ENCODE data around the gene ZNF202.

DNA sequence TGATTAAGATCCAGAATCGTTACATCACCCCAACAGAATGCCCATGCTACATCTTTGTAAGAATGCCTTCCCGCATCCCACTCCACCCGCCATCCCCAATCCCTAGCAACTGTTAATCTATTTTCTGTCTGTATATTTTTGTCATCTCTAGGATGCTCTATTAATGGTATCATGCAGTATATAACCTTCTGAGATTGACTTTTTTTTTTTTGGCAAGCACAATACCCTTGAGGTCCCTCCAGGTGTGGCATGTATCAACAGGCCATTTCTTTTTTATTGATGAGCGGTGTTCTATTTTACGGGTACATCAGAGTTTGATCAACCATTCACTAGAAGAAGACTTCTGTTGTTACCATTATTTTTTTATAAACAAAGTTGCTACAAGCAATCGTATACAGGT, 56.9 kb downstream of the ZNF202 start:
- TF ChIP-seq EZH2phosphoT487 (IDR thresholded peaks at IDR 0.05; ENCODE audit: borderline replicate concordance) = no peak
- TF ChIP-seq, protein P1, sequence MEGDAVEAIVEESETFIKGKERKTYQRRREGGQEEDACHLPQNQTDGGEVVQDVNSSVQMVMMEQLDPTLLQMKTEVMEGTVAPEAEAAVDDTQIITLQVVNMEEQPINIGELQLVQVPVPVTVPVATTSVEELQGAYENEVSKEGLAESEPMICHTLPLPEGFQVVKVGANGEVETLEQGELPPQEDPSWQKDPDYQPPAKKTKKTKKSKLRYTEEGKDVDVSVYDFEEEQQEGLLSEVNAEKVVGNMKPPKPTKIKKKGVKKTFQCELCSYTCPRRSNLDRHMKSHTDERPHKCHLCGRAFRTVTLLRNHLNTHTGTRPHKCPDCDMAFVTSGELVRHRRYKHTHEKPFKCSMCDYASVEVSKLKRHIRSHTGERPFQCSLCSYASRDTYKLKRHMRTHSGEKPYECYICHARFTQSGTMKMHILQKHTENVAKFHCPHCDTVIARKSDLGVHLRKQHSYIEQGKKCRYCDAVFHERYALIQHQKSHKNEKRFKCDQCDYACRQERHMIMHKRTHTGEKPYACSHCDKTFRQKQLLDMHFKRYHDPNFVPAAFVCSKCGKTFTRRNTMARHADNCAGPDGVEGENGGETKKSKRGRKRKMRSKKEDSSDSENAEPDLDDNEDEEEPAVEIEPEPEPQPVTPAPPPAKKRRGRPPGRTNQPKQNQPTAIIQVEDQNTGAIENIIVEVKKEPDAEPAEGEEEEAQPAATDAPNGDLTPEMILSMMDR (conservative IDR thresholded peaks at IDR 0.05; ENCODE audit: low read length) = no peak
